CD14-positive monocyte (primary cell): ENCODE results near the gene CFAP221. TPM values are rescaled to one million over a fixed set of nuclear protein-coding genes. Genes with fewer than 3 reads are reported as not detected.

ENCODE experiments used
- DNase-seq, 3 donors: peaks; one replicate each; pipeline ENCODE4 v3.0.0-alpha.2; 2011 to 2022
- H2AFZ ChIP-seq: 2 replicates; pipeline ENCODE4 v1.6.0; 2012; ENCODE audit warnings: mild to moderate bottlenecking, low read depth, low read length, inconsistent platforms; ENCODE audit not compliant: insufficient read depth, poor library complexity, severe bottlenecking
- H3K27ac ChIP-seq, 2 donors: 1 replicate in 1 of 2; 2 replicates in 1 of 2; pipeline ENCODE4 v1.5.1; 2012 to 2013; ENCODE audit warnings: low read length in 2 of 2, control low read depth in 1 of 2, inconsistent platforms in 1 of 2, low read depth in 1 of 2, mild to moderate bottlenecking in 1 of 2
- H3K27me3 ChIP-seq, 2 donors: one replicate each; pipeline versions ENCODE4 v1.6.0 to v1.6.1; 2011 to 2013; ENCODE audit warnings: low read length in 2 of 2; ENCODE audit not compliant: control insufficient read depth in 2 of 2, insufficient read depth in 2 of 2
- H3K36me3 ChIP-seq, 2 donors: replicated peaks in 1 of 2; 1 replicate in 1 of 2; 2 replicates in 1 of 2; pipeline versions ENCODE4 v1.5.1 to v1.6.1; 2012 to 2013; ENCODE audit warnings: low read length in 2 of 2, control low read depth in 1 of 2, inconsistent platforms in 1 of 2, mild to moderate bottlenecking in 1 of 2; ENCODE audit not compliant: insufficient read depth in 2 of 2, control insufficient read depth in 1 of 2
- H3K4me1 ChIP-seq, 2 donors: 1 replicate in 1 of 2; 2 replicates in 1 of 2; pipeline versions ENCODE4 v1.5.1 to v1.6.1; 2012 to 2013; ENCODE audit warnings: low read length in 2 of 2, control low read depth in 1 of 2, inconsistent platforms in 1 of 2, mild to moderate bottlenecking in 1 of 2, moderate library complexity in 1 of 2; ENCODE audit not compliant: insufficient read depth in 2 of 2, control insufficient read depth in 1 of 2
- H3K4me2 ChIP-seq: replicated peaks from 2 replicates; pipeline ENCODE3; 2012; ENCODE audit warnings: low read length, moderate library complexity, mild to moderate bottlenecking; ENCODE audit not compliant: poor library complexity, severe bottlenecking; ENCODE audit errors: extremely low read depth
- H3K4me3 ChIP-seq, 3 experiments: fragments of 200-600 bp in 1 of 3; sonication (generic) in 1 of 3; replicated peaks in 1 of 3; 1 replicate in 2 of 3; 2 replicates in 1 of 3; pipeline ENCODE4 v1.5.1; 2011 to 2013; ENCODE audit warnings: low read length in 3 of 3, mild to moderate bottlenecking in 3 of 3, control low read depth in 2 of 3, low read depth in 2 of 3, inconsistent platforms in 1 of 3, moderate library complexity in 1 of 3
- H3K79me2 ChIP-seq: 2 replicates; pipeline ENCODE4 v1.6.0; 2012; ENCODE audit warnings: mild to moderate bottlenecking, control low read depth, inconsistent platforms, low read length, moderate library complexity; ENCODE audit not compliant: insufficient read depth
- H3K9ac ChIP-seq: 2 replicates; pipeline ENCODE4 v1.6.0; 2017; ENCODE audit warnings: low read length, mild to moderate bottlenecking; ENCODE audit not compliant: insufficient read depth, poor library complexity, severe bottlenecking
- H3K9me3 ChIP-seq, 2 donors: replicated peaks in 1 of 2; 1 replicate in 1 of 2; 2 replicates in 1 of 2; pipeline versions ENCODE4 v1.5.1 to v1.6.1; 2012 to 2013; ENCODE audit warnings: low read length in 2 of 2, control low read depth in 1 of 2; ENCODE audit not compliant: control insufficient read depth in 1 of 2, insufficient read depth in 1 of 2
- H4K20me1 ChIP-seq: 2 replicates; pipeline ENCODE4 v1.6.0; 2012; ENCODE audit warnings: mild to moderate bottlenecking, low read length, control low read depth, moderate library complexity; ENCODE audit not compliant: insufficient read depth
- H3K27ac Mint-ChIP-seq, 7 donors: one replicate each; pipeline ENCODE4 v1.8.0; 2020; ENCODE audit warnings: mild to moderate bottlenecking in 7 of 7, mixed read lengths in 7 of 7, moderate library complexity in 6 of 7, inconsistent platforms in 2 of 7
- H3K27me3 Mint-ChIP-seq, 3 donors: one replicate each; pipeline ENCODE4 v1.8.0; 2021 to 2022; ENCODE audit warnings: low read depth in 3 of 3, mild to moderate bottlenecking in 3 of 3, mixed read lengths in 3 of 3, moderate library complexity in 3 of 3, inconsistent platforms in 1 of 3
- H3K36me3 Mint-ChIP-seq, 2 donors: one replicate each; pipeline ENCODE4 v1.8.0; 2020; ENCODE audit warnings: mixed read lengths in 2 of 2, inconsistent platforms in 1 of 2, mild to moderate bottlenecking in 1 of 2
- H3K4me1 Mint-ChIP-seq: one replicate; pipeline ENCODE4 v1.8.0; 2020; ENCODE audit warnings: mild to moderate bottlenecking, mixed read lengths
- H3K4me3 Mint-ChIP-seq, 2 donors: one replicate each; pipeline ENCODE4 v1.8.0; 2020; ENCODE audit warnings: mild to moderate bottlenecking in 2 of 2, mixed read lengths in 2 of 2, moderate library complexity in 1 of 2
- H3K9me3 Mint-ChIP-seq, 7 donors: one replicate each; pipeline ENCODE4 v1.8.0; 2020 to 2022; ENCODE audit warnings: mixed read lengths in 7 of 7, mild to moderate bottlenecking in 6 of 7, moderate library complexity in 6 of 7, inconsistent platforms in 2 of 7
- CTCF ChIP-seq: fragments of 200-600 bp; IDR thresholded peaks from one replicate; pipeline ENCODE4 v1.8.0; 2022; ENCODE audit warnings: antibody characterized with exemption, mild to moderate bottlenecking
- WGBS: methylation state at CpG from one replicate; pipeline ENCODE4 v1.1.5; 2013; ENCODE audit warnings: missing lambda C conversion rate; ENCODE audit not compliant: insufficient coverage; 5-methylcytosine and 5-hydroxymethylcytosine counted together
- intact Hi-C, 2 donors: fragments of 100-400 bp; cut with micrococcal nuclease; formaldehyde crosslinking; loops; one replicate each; pipeline versions ENCODE4 v1.15.0 to v1.15.1; 2023
- polyA plus RNA-seq, 3 donors: library from polyadenylated mRNA; depleted of rRNA in 1 of 3; unstranded in 2 of 3; stranded (reverse) in 1 of 3; fragments of 300-500 nt in 2 of 3; fragments of >200 nt in 1 of 3; fragmentation: Illumina TruSeq in 2 of 3; gene quantifications; 1 replicate in 2 of 3; 2 replicates in 1 of 3; pipeline ENCODE4 v1.2.3, GENCODE V29; 2012 to 2021

Gene CFAP221
- polyA plus RNA-seq, 3 donors, result not detected

GRCh38 chr2:119692310-119692709 is 148.1 kb downstream of the CFAP221 start:
- Mint-ChIP-seq H3K36me3 (peaks cover 0 to 2% of the 10 kb centered on the region in 2 donors), H3K4me3 (no peak overlapping the region), H3K27ac (no peak overlapping the region), H3K4me1 (peaks cover 7% of the 10 kb centered on the region), H3K27me3 (no peaks in the 10 kb centered on the region), H3K9me3 (peaks cover 0 to 3% (median 0%) of the 10 kb centered on the region in 7 donors)
- no peak overlapping the region for H3K4me2 ChIP-seq
- intact Hi-C loops, result no loop called here
- no peak for TF ChIP-seq CTCF
- no peak overlapping the region for H3K27ac ChIP-seq
- no peaks in the 10 kb centered on the region for H3K9me3 ChIP-seq
- no peaks in the 10 kb centered on the region for H3K79me2 ChIP-seq
- H3K4me1 ChIP-seq, result no peaks in the 10 kb centered on the region
- no peak overlapping the region for H3K9ac ChIP-seq
- WGBS, result 99% methylated on average over 7 of the region's 7 CpGs
- H3K27me3 ChIP-seq, result no peaks in the 10 kb centered on the region
- no peaks in the 10 kb centered on the region for H3K36me3 ChIP-seq
- H2AFZ ChIP-seq, result no peak overlapping the region
- no peak for DNase-seq
- no peaks in the 10 kb centered on the region for H4K20me1 ChIP-seq
- H3K4me3 ChIP-seq, result no peak overlapping the region

GRCh38 chr2:119692954-119693353 is 148.7 kb downstream of the CFAP221 start:
- no peak for DNase-seq
- Histone ChIP-seq H2AFZ (no peak overlapping the region), H3K27ac (no peak overlapping the region), H3K4me1 (no peaks in the 10 kb centered on the region), H4K20me1 (no peaks in the 10 kb centered on the region), H3K4me2 (no peak overlapping the region), H3K79me2 (no peaks in the 10 kb centered on the region), H3K36me3 (no peaks in the 10 kb centered on the region), H3K9ac (no peak overlapping the region), H3K4me3 (no peak overlapping the region), H3K27me3 (no peaks in the 10 kb centered on the region), H3K9me3 (no peaks in the 10 kb centered on the region)
- H3K9me3 Mint-ChIP-seq, result peaks cover 0 to 3% (median 0%) of the 10 kb centered on the region in 7 donors
- peaks cover 0 to 3% (median 0%) of the 10 kb centered on the region in 3 donors for H3K27me3 Mint-ChIP-seq
- 88% methylated on average over 6 of the region's 7 CpGs for WGBS
- H3K4me1 Mint-ChIP-seq, result peaks cover 7% of the 10 kb centered on the region
- intact Hi-C loops, result no loop called here
- peaks cover 0 to 2% of the 10 kb centered on the region in 2 donors for H3K36me3 Mint-ChIP-seq
- no peak overlapping the region for H3K4me3 Mint-ChIP-seq
- no peak overlapping the region for H3K27ac Mint-ChIP-seq
- no peak for TF ChIP-seq CTCF
